ENCODE measurements around the gene C16orf74.

C16orf74 gene

DNA sequence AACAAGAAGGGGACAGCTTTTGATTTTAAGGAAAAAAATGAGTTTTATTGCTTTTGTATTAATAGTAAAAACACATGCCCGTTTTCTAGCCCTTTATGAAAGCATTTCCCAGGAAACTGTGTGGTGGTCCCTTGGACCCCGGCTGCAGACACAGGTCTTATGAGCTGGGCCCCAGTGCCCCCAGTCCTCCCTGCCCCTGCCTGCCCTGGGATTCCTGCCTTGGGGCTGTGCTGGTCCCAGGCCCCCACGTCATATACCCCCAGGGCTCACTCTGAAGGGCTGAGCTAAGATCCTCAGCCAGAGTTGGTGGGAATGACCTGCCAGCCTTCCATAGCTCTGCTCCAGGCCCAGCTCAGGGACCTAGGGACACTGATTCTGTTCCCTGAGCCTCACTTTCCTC is 92.9 kb downstream of the C16orf74 start:
- no peak for DNase-seq (ENCODE audit: low read depth in 2 of 2)
